Neuronal stem cell (in vitro differentiated cells): ENCODE results near the gene FARS2.

Source experiments
- DNase-seq: peaks from one replicate; pipeline ENCODE4 v3.0.0-alpha.2; 2013; ENCODE audit warnings: low spot score
- H2AFZ ChIP-seq: one replicate; pipeline ENCODE4 v1.6.1; 2013; ENCODE audit warnings: mild to moderate bottlenecking, low read length, inconsistent platforms
- H2AK5ac ChIP-seq: 2 replicates; pipeline ENCODE4 v1.6.1; 2013; ENCODE audit warnings: low read depth, mild to moderate bottlenecking, inconsistent platforms, low read length, moderate library complexity, mixed read lengths
- H2BK120ac ChIP-seq: 2 replicates; pipeline ENCODE4 v1.6.1; 2013; ENCODE audit warnings: low read depth, mild to moderate bottlenecking, inconsistent platforms, low read length, moderate library complexity, mixed read lengths
- H2BK12ac ChIP-seq: one replicate; pipeline ENCODE4 v1.6.1; 2013; ENCODE audit warnings: low read length, inconsistent platforms
- H2BK15ac ChIP-seq: 2 replicates; pipeline ENCODE4 v1.6.1; 2013; ENCODE audit warnings: mild to moderate bottlenecking, low read length, inconsistent platforms, mixed read lengths
- H2BK5ac ChIP-seq: one replicate; pipeline ENCODE4 v1.6.1; 2013; ENCODE audit warnings: inconsistent platforms, mild to moderate bottlenecking, low read length, moderate library complexity
- H3K14ac ChIP-seq: one replicate; pipeline ENCODE4 v1.6.1; 2013; ENCODE audit warnings: low read length, inconsistent platforms
- H3K18ac ChIP-seq: 2 replicates; pipeline ENCODE4 v1.6.1; 2013; ENCODE audit warnings: low read length, inconsistent platforms
- H3K23ac ChIP-seq: 2 replicates; pipeline ENCODE4 v1.6.1; 2013; ENCODE audit warnings: low read depth, mild to moderate bottlenecking, mixed read lengths, low read length, inconsistent platforms; ENCODE audit not compliant: poor library complexity
- H3K27ac ChIP-seq: replicated peaks from 3 replicates; pipeline ENCODE4 v1.5.1; 2013; ENCODE audit warnings: low read length, inconsistent platforms
- H3K27me3 ChIP-seq, 3 experiments: 2 replicates each; pipeline ENCODE4 v1.6.1; 2013; ENCODE audit warnings: low read length in 3 of 3, mild to moderate bottlenecking in 2 of 3, inconsistent platforms in 1 of 3, low read depth in 1 of 3, mixed read lengths in 1 of 3, moderate library complexity in 1 of 3; ENCODE audit not compliant: control insufficient read depth in 3 of 3, insufficient read depth in 3 of 3
- H3K36me3 ChIP-seq, 2 donors: replicated peaks in 1 of 2; 2 replicates each; pipeline ENCODE4 v1.6.1; 2013; ENCODE audit warnings: low read length in 2 of 2; ENCODE audit not compliant: control insufficient read depth in 2 of 2, insufficient read depth in 2 of 2
- H3K4ac ChIP-seq: 2 replicates; pipeline ENCODE4 v1.6.1; 2013; ENCODE audit warnings: inconsistent platforms, mild to moderate bottlenecking, low read length, moderate library complexity
- H3K4me1 ChIP-seq, 2 donors: 1 replicate in 1 of 2; 2 replicates in 1 of 2; pipeline ENCODE4 v1.6.1; 2013; ENCODE audit warnings: low read length in 2 of 2, low read depth in 1 of 2; ENCODE audit not compliant: control insufficient read depth in 2 of 2, insufficient read depth in 1 of 2
- H3K4me2 ChIP-seq: one replicate; pipeline ENCODE4 v1.6.1; 2013; ENCODE audit warnings: mild to moderate bottlenecking, low read length, inconsistent platforms; ENCODE audit not compliant: insufficient read depth, poor library complexity, severe bottlenecking
- H3K4me3 ChIP-seq, 2 donors: 2 replicates each; pipeline ENCODE4 v1.5.1; 2013; ENCODE audit warnings: low read length in 2 of 2, mild to moderate bottlenecking in 2 of 2, inconsistent platforms in 1 of 2, moderate library complexity in 1 of 2
- H3K79me1 ChIP-seq: one replicate; pipeline ENCODE4 v1.6.1; 2013; ENCODE audit warnings: low read depth, mild to moderate bottlenecking, inconsistent platforms, low read length, moderate library complexity
- H3K9ac ChIP-seq: one replicate; pipeline ENCODE4 v1.6.1; 2013; ENCODE audit warnings: mild to moderate bottlenecking, low read depth, low read length, inconsistent platforms; ENCODE audit not compliant: poor library complexity
- H3K9me3 ChIP-seq, 2 donors: replicated peaks in 1 of 2; 2 replicates each; pipeline versions ENCODE3 to v1.6.1; 2013; ENCODE audit warnings: low read length in 2 of 2, mild to moderate bottlenecking in 2 of 2, inconsistent platforms in 1 of 2, low read depth in 1 of 2, mixed read lengths in 1 of 2, moderate library complexity in 1 of 2; ENCODE audit not compliant: control insufficient read depth in 2 of 2, insufficient read depth in 1 of 2
- H4K8ac ChIP-seq: one replicate; pipeline ENCODE4 v1.6.1; 2013; ENCODE audit warnings: low read depth, mild to moderate bottlenecking, inconsistent platforms, low read length, moderate library complexity
- H4K91ac ChIP-seq: one replicate; pipeline ENCODE4 v1.6.1; 2013; ENCODE audit warnings: low read length, low read depth, mild to moderate bottlenecking, inconsistent platforms; ENCODE audit not compliant: poor library complexity
- WGBS, 2 donors: extraction: QIAGEN DNeasy Blood & Tissue Kit; methylation state at CpG; one replicate each; pipeline ENCODE4 v1.1.7; 2013; ENCODE audit warnings: missing lambda C conversion rate in 2 of 2, mixed read lengths in 1 of 2; ENCODE audit not compliant: insufficient read length in 2 of 2, insufficient replicate concordance in 1 of 2; ENCODE audit errors: extremely low coverage in 2 of 2; 5-methylcytosine and 5-hydroxymethylcytosine counted together

Gene FARS2

GRCh38 chr6:5248302-5249098 is 12.8 kb upstream of the FARS2 start:
- peaks cover 0 to 2% of the 10 kb centered on the region in 2 donors for H3K4me1 ChIP-seq
- WGBS, 2 donors, result no CpG with 5 or more reads among the region's 9 CpGs
- H4K91ac ChIP-seq, result no peak overlapping the region

DNA sequence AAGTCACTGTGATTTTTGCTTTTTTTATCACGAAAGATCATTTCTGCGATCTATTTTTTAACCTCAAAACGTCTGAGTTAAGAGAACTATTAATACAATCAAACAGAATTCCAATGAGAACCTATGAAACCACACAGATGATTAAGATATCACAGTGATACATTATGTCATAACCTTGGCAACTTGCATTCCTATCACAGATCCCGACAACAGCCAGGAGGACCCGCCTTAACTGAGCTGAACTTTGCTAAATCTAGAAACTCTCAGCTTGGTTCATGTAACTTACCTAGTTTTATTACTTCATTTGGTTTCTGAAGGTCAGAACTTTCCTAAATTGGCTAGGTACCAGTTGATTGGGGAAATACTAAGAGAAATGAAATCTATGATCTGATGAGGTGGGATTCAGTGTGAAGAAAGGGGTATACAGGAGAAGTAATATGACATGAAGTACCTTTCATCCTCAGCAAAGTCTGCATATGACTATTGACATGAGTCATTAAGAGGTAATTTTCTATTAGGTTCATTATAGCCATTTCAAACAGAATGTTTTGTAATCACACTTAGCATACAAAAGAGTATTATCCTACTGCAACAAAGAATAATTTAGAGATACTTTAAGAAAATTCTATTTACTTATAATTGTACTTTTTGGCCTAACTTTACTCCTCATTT is 11.7 kb upstream of the FARS2 start:
- Histone ChIP-seq H2BK12ac (no peak overlapping the region), H3K27me3 (no peaks in the 10 kb centered on the region), H3K4ac (no peak overlapping the region), H3K4me2 (no peak overlapping the region), H3K9ac (no peak overlapping the region), H2BK120ac (no peak overlapping the region), H3K14ac (no peak overlapping the region), H2AK5ac (no peak overlapping the region), H4K91ac (no peak overlapping the region), H3K23ac (no peak overlapping the region), H3K9me3 (peaks cover 1 to 6% of the 10 kb centered on the region in 2 donors), H3K27ac (no peak overlapping the region), H4K8ac (no peak overlapping the region), H3K18ac (no peak overlapping the region), H3K79me1 (peaks cover 4% of the 10 kb centered on the region), H2BK5ac (no peak overlapping the region), H3K4me1 (peaks cover 0 to under 1% of the 10 kb centered on the region in 2 donors), H3K4me3 (no peak overlapping the region), H2BK15ac (no peak overlapping the region), H2AFZ (no peak overlapping the region), H3K36me3 (peaks cover 12 to 42% of the 10 kb centered on the region in 2 donors)
- WGBS, 2 donors, result no CpG with 5 or more reads among the region's 5 CpGs
- no peak for DNase-seq

More at GRCh38 chr6:5248302-5249098, 12.8 kb upstream of the FARS2 start:
- Histone ChIP-seq H3K9me3 (peaks cover 1 to 6% of the 10 kb centered on the region in 2 donors), H2BK12ac (no peak overlapping the region), H3K4me2 (no peak overlapping the region), H2AK5ac (no peak overlapping the region), H3K27ac (no peak overlapping the region), H2BK15ac (no peak overlapping the region), H4K8ac (no peak overlapping the region), H3K14ac (no peak overlapping the region), H3K4ac (no peak overlapping the region), H3K27me3 (no peaks in the 10 kb centered on the region), H3K9ac (no peak overlapping the region), H2BK120ac (no peak overlapping the region), H2AFZ (no peak overlapping the region), H3K4me3 (no peak overlapping the region), H3K36me3 (peaks cover 10 to 38% of the 10 kb centered on the region in 2 donors), H3K79me1 (peaks cover 5% of the 10 kb centered on the region), H3K18ac (no peak overlapping the region), H3K23ac (no peak overlapping the region), H2BK5ac (no peak overlapping the region)
- DNase-seq, result no peak

- Histone ChIP-seq H3K14ac (no peak overlapping the region), H3K18ac (no peak overlapping the region), H2BK5ac (no peak overlapping the region), H3K4me2 (no peak overlapping the region), H3K23ac (no peak overlapping the region), H3K79me1 (peaks cover 3% of the 10 kb centered on the region), H3K27ac (no peak overlapping the region), H3K36me3 (peaks cover 11 to 42% of the 10 kb centered on the region in 2 donors), H4K91ac (no peak overlapping the region), H3K9ac (no peak overlapping the region), H2BK120ac (no peak overlapping the region), H3K4me3 (no peak overlapping the region), H3K4me1 (no peaks in the 10 kb centered on the region), H3K4ac (no peak overlapping the region), H2BK15ac (no peak overlapping the region), H2AK5ac (no peak overlapping the region), H3K9me3 (peaks cover 1 to 6% of the 10 kb centered on the region in 2 donors), H4K8ac (no peak overlapping the region), H2AFZ (no peak overlapping the region), H3K27me3 (no peaks in the 10 kb centered on the region), H2BK12ac (no peak overlapping the region)
- WGBS, 2 donors, result 100% methylated on average over 1 of the region's 3 CpGs; no CpG with 5 or more reads in 1 of the 2 donors
- no peak for DNase-seq
Observed at GRCh38 chr6:5250451-5250850, 10.9 kb upstream of the FARS2 start.

GRCh38 chr6:5250911-5251310 is 10.4 kb upstream of the FARS2 start:
- Histone ChIP-seq H3K23ac (no peak overlapping the region), H2AFZ (no peak overlapping the region), H3K4me3 (no peak overlapping the region), H2BK15ac (no peak overlapping the region), H3K79me1 (peaks cover 3% of the 10 kb centered on the region), H3K27ac (no peak overlapping the region), H3K14ac (no peak overlapping the region), H3K4me1 (no peaks in the 10 kb centered on the region), H3K4ac (no peak overlapping the region), H2BK12ac (no peak overlapping the region), H4K91ac (no peak overlapping the region), H3K27me3 (no peaks in the 10 kb centered on the region), H3K4me2 (no peak overlapping the region), H3K18ac (no peak overlapping the region), H2BK5ac (no peak overlapping the region), H2BK120ac (no peak overlapping the region), H3K9me3 (peaks cover 1 to 6% of the 10 kb centered on the region in 2 donors), H3K9ac (no peak overlapping the region), H2AK5ac (no peak overlapping the region), H4K8ac (no peak overlapping the region), H3K36me3 (peaks cover 9 to 46% of the 10 kb centered on the region in 2 donors)
- no peak for DNase-seq
- no CpG with 5 or more reads among the region's 4 CpGs for WGBS, 2 donors
